Activated CD8-positive, alpha-beta T cell treated with anti-CD3 and anti-CD28 coated beads, Interleukin-2, amount 10 ng/mL, durations not matched to agents 7 days and 5 days (primary cell): Measurements from ENCODE around the gene SPOCK2. TPM values are rescaled to one million over a fixed set of nuclear protein-coding genes. Genes with fewer than 3 reads are reported as not detected.
A peak's percentile ranks its signal among the peaks of the same experiment; 100 is the strongest.

Source experiments
- ATAC-seq: fragments of 150-1000 bp; cut with Tn5 transposase; one replicate; pipeline ENCODE4 v1.10.0; 2021; ENCODE audit warnings: moderate library complexity
- CTCF ChIA-PET: fragments of 350-600 bp; sonication (Branson Sonifier 250); formaldehyde crosslinking; loops from one replicate; lab custom pipeline; 2021; ENCODE audit warnings: antibody characterized with exemption; lab: Charles Lee
- POLR2A ChIA-PET: fragments of 350-600 bp; sonication (Branson Sonifier 250); formaldehyde crosslinking; loops from one replicate; lab custom pipeline; 2021; ENCODE audit warnings: antibody characterized with exemption; lab: Charles Lee
- DNase-seq: peaks from one replicate; pipeline ENCODE4 v3.0.0-alpha.2; 2020
- H3K27ac Mint-ChIP-seq: one replicate; pipeline ENCODE4 v1.8.0; 2021; ENCODE audit warnings: mild to moderate bottlenecking, mixed read lengths
- H3K27me3 Mint-ChIP-seq: one replicate; pipeline ENCODE4 v1.8.0; 2021; ENCODE audit warnings: low read depth, mixed read lengths
- H3K36me3 Mint-ChIP-seq: one replicate; pipeline ENCODE4 v1.8.0; 2021; ENCODE audit warnings: low read depth, mixed read lengths
- H3K4me1 Mint-ChIP-seq: one replicate; pipeline ENCODE4 v1.8.0; 2021; ENCODE audit warnings: low read depth, mixed read lengths
- H3K4me3 Mint-ChIP-seq: one replicate; pipeline ENCODE4 v1.8.0; 2021; ENCODE audit warnings: mild to moderate bottlenecking, mixed read lengths
- H3K9me3 Mint-ChIP-seq: one replicate; pipeline ENCODE4 v1.8.0; 2022; ENCODE audit warnings: mixed read lengths; ENCODE audit not compliant: insufficient read depth
- total RNA-seq, 2 experiments: library from RNA; stranded (reverse); gene quantifications; one replicate each; pipeline ENCODE4 v1.2.3, GENCODE V29; 2021

Gene SPOCK2
- total RNA-seq, 2 experiments from 2014 or later, result 261 to 268 TPM

DNA sequence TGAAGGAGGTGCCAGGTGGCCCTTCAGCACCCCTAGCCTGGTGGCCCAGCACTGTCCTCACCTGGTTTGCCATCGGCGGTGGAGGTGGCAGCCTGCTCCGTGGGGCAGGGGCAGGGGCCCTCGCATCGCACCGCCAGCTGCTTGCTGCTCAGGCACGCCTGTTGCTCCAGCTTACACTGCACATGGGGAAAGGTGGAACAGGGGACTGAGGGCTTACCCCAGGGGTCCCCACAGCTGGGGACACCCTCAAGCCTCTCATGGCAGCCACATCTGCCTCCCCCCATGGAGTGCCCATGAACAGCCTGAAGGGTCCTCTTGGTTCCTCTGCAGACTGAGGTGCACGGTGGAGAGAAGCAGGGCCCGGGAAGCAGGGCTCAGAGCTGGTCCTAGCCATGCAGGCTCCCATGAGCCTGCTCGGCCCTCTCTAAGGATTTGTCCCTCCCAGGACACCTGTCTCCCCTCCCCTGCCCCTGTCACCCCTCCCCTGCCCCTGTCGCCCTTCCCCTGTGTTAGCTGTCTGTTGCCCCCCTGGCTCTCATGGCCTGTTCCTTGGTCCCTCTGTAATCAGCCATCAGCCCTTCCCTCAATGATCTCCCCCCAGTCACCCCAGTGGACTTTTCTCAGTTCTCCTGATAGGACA is 20.1 kb downstream of the SPOCK2 start:
- CTCF ChIA-PET, result interaction anchor here (1.2 to 1.6 kb wide), 3 partner anchors 8 to 272 kb away, joined by 4 read pairs; no protein-coding TSS in a partner anchor
- H3K4me3 Mint-ChIP-seq, result no peak overlapping the region

DNA sequence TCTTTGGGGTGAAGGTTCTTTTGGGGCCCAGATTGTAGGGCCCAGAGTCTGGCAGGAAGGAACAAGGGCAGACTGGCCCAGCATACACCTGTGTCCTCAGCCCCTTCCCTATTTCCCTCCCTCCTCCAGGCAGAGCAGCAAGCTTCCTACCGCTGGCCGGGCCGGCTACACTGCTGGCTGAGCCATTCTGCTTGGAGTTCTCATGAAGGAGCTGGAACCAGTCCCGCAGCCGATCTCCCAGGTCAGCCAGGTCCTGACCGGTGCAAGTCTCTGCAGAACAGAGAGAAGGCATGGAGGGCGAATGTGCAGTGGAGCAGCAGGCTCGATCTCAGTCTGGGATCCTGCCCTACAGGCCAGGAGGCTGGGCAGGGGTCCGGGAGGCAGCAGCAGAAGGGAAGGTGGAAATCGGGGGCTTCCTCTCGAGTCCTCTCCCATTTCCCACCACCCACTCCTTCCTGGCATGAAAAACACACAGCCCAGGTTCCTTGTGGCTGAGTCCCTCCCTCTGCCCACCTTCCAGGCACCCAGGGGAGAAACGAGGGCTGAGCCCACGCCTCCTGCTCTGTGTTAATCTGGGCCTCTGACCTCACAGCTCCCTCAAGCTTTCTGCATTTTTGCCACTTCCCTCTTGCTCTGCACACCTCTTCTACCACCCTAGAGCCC is 20.8 kb downstream of the SPOCK2 start:
- H3K4me1 Mint-ChIP-seq, result peaks cover 26% of the 10 kb centered on the region
- ChIA-PET POLR2A (interaction anchor here (1.1 to 1.2 kb wide), 2 partner anchors 8 to 10 kb away, joined by 3 read pairs; no protein-coding TSS in a partner anchor), CTCF (interaction anchor here (1.2 to 1.6 kb wide), 4 partner anchors 9 to 273 kb away, joined by 4 to 5 read pairs (median 4); no protein-coding TSS in a partner anchor)
- no peak overlapping the region for H3K4me3 Mint-ChIP-seq
- H3K36me3 Mint-ChIP-seq, result peaks cover 81% of the 10 kb centered on the region
- no peak for ATAC-seq
- H3K9me3 Mint-ChIP-seq, result no peaks in the 10 kb centered on the region
- no peak for DNase-seq
- no peak overlapping the region for H3K27ac Mint-ChIP-seq
- H3K27me3 Mint-ChIP-seq, result no peaks in the 10 kb centered on the region

More for the DNA sequence above, 20.1 kb downstream of the SPOCK2 start:
- no peak for DNase-seq
- Mint-ChIP-seq H3K27ac (no peak overlapping the region), H3K4me1 (peaks cover 28% of the 10 kb centered on the region), H3K27me3 (no peaks in the 10 kb centered on the region), H3K36me3 (peaks cover 80% of the 10 kb centered on the region), H3K9me3 (no peaks in the 10 kb centered on the region)
- no peak for ATAC-seq
- POLR2A ChIA-PET, result interaction anchor here (1.1 to 1.2 kb wide), 2 partner anchors 8 to 11 kb away, joined by 3 read pairs; no protein-coding TSS in a partner anchor

DNA sequence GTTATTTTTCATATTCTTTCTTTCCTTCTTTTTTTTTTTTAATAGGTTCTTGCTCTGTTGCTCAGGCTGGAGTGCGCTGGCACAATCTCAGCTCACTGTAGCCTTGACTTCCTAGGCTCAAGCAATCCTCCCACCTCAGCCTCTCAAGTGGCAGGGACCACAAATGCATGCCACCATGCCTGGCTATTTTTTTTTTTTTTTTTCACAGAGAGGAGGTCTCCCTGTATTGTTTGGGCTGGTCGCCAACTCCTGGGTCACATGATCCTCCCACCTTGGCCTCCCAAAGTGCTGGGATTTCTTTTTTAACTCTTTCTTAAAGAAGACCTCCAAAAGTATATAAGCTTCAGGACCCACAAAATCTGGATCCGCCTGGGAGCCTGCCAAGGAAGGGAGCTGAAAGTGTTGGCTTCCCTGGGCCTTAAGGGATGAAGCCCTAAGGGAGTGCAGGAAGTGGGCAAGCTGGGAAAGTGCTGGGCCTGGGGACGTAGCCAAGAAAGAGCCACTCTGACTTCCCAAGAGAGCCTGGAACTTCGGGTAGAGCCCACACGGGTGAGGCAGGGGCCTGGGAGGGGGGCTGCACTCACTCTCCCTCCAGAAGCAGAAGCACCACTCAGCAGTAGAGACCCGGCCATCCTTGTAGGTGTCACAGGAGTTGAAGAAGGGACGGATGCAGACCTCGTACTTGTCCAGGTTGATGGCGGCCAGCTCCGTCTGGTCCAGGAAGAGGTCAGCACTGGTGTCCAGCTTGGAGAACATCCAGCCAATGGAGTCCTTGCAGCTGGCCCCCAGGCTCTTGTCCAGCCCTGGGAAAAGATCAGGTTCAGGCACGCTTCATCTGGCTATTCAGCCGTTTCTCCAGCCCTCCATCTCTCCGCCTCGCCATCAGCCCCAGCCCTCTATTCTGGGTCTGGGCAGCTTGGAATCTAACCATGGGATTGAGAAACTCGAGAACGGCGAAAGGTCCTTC is 21.8 kb downstream of the SPOCK2 start:
- Mint-ChIP-seq H3K4me3 (no peak overlapping the region), H3K36me3 (peaks cover 82% of the 10 kb centered on the region), H3K27ac (no peak overlapping the region), H3K9me3 (no peaks in the 10 kb centered on the region), H3K4me1 (peaks cover 21% of the 10 kb centered on the region), H3K27me3 (no peaks in the 10 kb centered on the region)
- CTCF ChIA-PET, result interaction anchor here (1.1 to 1.5 kb wide), 3 partner anchors 10 to 270 kb away, joined by 3 to 5 read pairs (median 4); no protein-coding TSS in a partner anchor
- POLR2A ChIA-PET, result interaction anchor here (0.7 kb wide), 1 partner anchor 1940 kb away, joined by 3 read pairs; no protein-coding TSS in a partner anchor
- no peak for ATAC-seq
- no peak for DNase-seq

DNA sequence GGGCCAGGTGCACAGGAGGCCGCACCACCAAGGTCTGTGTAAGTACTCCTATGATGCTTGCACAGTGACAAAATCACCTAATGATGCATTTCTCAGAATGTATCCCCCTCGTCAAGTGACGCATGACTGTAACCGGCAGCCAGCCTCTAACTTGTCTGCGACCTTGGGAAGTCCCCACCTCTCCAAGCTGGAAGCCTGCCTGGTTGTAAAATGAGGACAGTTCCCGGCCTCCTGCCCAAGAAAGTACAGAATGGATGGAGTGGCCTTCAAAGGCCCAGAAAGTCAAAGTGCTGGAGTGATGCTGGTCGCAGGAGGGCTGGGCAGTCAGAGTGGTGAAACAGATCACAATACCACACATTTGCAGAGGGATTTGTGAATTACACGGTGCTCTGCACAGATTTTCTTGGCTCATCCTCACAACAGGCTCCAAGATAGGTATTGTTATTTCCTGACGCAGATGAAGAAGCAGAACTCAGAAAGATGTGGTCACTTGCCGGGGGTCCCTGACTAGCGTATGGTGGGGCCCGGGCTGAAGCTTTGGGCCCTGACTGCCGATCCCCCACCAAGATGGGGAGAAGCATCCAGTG is 22.8 kb downstream of the SPOCK2 start:
- CTCF ChIA-PET, result interaction anchor here (1.5 kb wide), 1 partner anchor 17 kb away, joined by 5 read pairs; no protein-coding TSS in a partner anchor
- no peaks in the 10 kb centered on the region for H3K27me3 Mint-ChIP-seq
- POLR2A ChIA-PET, result no interaction called here
- no peaks in the 10 kb centered on the region for H3K9me3 Mint-ChIP-seq
- DNase-seq, result no peak
- H3K4me1 Mint-ChIP-seq, result peaks cover 12% of the 10 kb centered on the region
- no peak overlapping the region for H3K4me3 Mint-ChIP-seq
- H3K27ac Mint-ChIP-seq, result no peak overlapping the region
- peaks cover 80% of the 10 kb centered on the region for H3K36me3 Mint-ChIP-seq
- no peak for ATAC-seq

DNA sequence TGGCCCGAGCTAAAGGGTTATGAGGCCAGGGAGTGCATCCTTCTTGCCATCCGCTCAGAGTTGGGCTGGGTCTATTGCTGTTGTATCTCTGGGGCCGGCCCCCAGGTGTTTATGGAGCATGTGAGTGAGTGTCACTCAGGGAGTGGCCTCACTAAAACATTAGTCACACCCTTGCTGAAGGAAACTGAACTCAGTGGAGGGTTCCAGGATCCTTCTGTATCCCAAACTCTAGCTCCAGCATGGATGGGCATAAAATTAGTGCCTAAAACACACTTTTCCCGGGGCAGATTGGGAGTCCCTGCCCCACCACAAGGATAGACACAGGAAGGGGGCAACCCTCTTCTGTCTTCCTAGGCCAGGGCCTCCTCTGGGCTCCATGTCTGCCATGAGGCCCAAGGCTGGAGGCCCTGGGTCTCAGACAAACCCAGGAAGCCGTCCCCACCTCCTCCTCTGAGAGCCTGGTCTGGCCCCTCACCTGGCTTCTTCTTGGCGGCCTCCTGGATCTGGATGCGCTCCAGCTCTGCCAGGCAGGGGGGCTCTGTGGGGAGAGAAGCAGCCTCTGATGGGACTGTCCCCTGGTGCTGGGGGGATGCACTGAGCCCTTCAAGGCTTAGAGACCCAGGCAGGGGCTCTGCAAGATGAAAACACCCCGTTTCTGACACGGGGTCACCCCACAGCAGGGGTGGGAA is 24.5 kb downstream of the SPOCK2 start:
- H3K9me3 Mint-ChIP-seq, result no peaks in the 10 kb centered on the region
- H3K4me1 Mint-ChIP-seq, result no peaks in the 10 kb centered on the region
- no peak overlapping the region for H3K4me3 Mint-ChIP-seq
- CTCF ChIA-PET, result interaction anchor here (1.3 kb wide), 1 partner anchor 15 kb away, joined by 4 read pairs; no protein-coding TSS in a partner anchor
- ATAC-seq (no peak), DNase-seq (no peak)
- POLR2A ChIA-PET, result no interaction called here
- no peaks in the 10 kb centered on the region for H3K27me3 Mint-ChIP-seq
- H3K36me3 Mint-ChIP-seq, result peaks cover 74% of the 10 kb centered on the region
- H3K27ac Mint-ChIP-seq, result no peak overlapping the region

DNA sequence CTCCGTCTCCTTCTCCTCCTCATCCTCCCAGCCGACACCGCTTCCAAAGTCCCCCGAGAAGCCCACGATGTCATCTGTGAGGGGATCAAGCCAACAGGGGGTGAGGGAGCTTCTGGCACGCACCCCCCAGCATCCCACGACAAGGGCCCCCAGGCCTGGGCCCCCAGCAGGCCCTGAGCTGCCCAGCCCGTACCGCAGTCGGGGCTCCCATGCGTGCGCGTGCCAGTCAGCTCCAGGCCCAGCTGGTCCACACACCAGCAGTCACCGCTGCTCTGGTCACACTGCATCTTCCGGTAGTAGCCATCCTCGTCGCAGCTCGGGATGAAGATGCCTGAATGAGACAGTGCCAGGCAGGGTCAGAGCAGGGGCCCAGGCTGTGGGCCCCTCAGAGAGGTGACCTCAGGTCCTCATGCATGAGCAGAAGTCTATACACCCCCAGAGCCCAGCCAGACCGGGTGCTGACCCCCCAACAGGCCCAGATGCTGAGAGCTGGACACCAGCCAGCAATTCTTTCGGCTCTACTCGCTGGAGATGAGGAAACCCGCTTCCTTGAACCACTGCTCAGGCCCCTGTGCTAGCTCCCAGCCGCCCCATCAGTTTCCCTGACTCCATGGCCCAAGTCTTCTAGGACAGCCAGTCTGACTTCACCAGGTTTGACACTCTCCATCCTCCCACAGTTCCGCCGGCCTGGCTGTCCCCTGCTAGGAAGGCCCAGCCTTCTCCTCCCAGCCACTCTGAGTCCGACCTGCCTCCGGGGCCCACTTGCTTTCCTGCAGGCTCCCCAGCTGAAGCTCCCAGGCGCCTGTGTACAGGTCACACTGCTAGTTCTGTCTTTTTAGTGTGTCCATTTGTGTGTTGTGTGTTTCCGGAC is 25.3 kb downstream of the SPOCK2 start:
- ChIA-PET CTCF (interaction anchor here (1.3 kb wide), 1 partner anchor 14 kb away, joined by 4 read pairs; no protein-coding TSS in a partner anchor), POLR2A (no interaction called here)
- H3K27ac Mint-ChIP-seq, result no peak overlapping the region
- peaks cover 67% of the 10 kb centered on the region for H3K36me3 Mint-ChIP-seq
- ATAC-seq, result no peak
- no peaks in the 10 kb centered on the region for H3K4me1 Mint-ChIP-seq
- no peak overlapping the region for H3K4me3 Mint-ChIP-seq
- DNase-seq, result no peak
- no peaks in the 10 kb centered on the region for H3K27me3 Mint-ChIP-seq
- H3K9me3 Mint-ChIP-seq, result no peaks in the 10 kb centered on the region

DNA sequence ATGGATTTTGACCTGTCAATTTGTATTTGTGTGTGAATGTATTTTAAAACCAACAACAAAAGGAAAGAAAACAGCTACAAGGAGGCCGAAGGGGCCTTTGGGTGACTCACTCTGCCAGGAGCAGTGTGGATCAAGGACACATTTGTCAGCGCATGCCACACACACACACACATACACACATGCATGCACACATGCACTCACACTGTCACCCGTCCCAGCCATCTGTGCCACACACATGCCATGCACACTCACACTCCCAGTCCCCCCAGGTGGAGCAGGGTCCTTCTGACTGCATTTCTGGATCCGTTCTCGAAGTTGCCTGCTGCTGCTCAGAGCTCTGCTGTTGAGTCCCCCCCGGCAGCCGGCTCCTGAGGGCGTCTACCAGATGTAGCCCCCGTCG is 26.0 kb downstream of the SPOCK2 start:
- Mint-ChIP-seq H3K36me3 (peaks cover 63% of the 10 kb centered on the region), H3K4me3 (no peak overlapping the region), H3K9me3 (no peaks in the 10 kb centered on the region), H3K27ac (no peak overlapping the region), H3K27me3 (no peaks in the 10 kb centered on the region), H3K4me1 (no peaks in the 10 kb centered on the region)
- ChIA-PET POLR2A (no interaction called here), CTCF (interaction anchor here (1.3 kb wide), 1 partner anchor 14 kb away, joined by 4 read pairs; no protein-coding TSS in a partner anchor)
- DNase-seq (no peak), ATAC-seq (no peak)

DNA sequence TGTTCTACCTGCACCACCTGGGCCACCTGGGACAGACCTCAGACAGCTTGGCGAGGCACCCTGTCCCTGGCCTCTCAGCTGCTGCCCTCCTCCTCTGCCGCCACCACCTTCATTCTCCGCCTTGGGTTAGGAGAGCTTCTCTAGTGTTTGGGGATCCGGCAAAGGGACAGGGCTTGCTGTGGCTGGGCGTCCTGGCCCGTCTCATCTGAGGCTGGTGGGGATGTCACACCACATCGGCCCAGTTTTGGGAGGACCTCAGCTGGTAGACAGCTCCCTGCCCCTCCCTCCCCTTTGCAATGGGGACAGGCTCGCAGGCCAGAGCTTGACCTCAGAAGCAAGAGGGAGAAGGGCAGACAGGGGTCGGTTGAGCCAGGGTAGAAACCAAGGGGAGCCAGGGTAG is 26.4 kb downstream of the SPOCK2 start:
- CTCF ChIA-PET, result interaction anchor here (5.4 kb wide), 1 partner anchor 13 kb away, joined by 50 read pairs; no protein-coding TSS in a partner anchor
- H3K36me3 Mint-ChIP-seq, result peaks cover 58% of the 10 kb centered on the region
- peak overlapping the region; percentile 73 for H3K27ac Mint-ChIP-seq
- ATAC-seq (no peak), DNase-seq (no peak)
- no peaks in the 10 kb centered on the region for H3K9me3 Mint-ChIP-seq
- H3K27me3 Mint-ChIP-seq, result no peaks in the 10 kb centered on the region
- POLR2A ChIA-PET, result interaction anchor here (0.6 kb wide), 1 partner anchor 12 kb away, joined by 4 read pairs; no protein-coding TSS in a partner anchor
- H3K4me1 Mint-ChIP-seq, result no peaks in the 10 kb centered on the region
- no peak overlapping the region for H3K4me3 Mint-ChIP-seq

DNA sequence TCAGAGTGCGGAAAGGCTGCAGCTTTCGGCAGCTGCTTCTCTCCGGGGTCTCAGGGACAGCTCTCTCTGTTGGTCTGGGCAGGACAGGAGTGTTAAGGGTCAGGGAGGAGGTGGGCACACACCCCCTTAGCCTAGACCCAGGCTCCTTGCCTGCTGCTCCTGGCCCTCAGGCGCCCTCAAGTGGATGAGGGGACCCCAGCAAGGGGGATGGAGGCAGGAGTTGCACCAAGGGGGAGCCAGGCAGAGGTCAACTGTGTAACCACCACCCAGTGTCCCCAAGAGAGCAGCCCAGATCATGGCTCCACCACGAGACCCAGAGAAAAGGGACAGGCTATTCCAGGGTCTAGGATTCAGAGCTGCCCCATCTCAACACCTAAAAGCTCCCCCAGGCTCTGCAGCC is 26.9 kb downstream of the SPOCK2 start:
- CTCF ChIA-PET, result interaction anchor here (5.4 kb wide), 1 partner anchor 13 kb away, joined by 50 read pairs; no protein-coding TSS in a partner anchor
- no peaks in the 10 kb centered on the region for H3K4me1 Mint-ChIP-seq
- DNase-seq, result no peak

More for the DNA sequence above, 26.9 kb downstream of the SPOCK2 start:
- POLR2A ChIA-PET, result interaction anchor here (0.6 to 0.8 kb wide), 2 partner anchors 9 to 12 kb away, joined by 4 read pairs; no protein-coding TSS in a partner anchor
- no peaks in the 10 kb centered on the region for H3K9me3 Mint-ChIP-seq
- no peaks in the 10 kb centered on the region for H3K27me3 Mint-ChIP-seq
- no peak overlapping the region for H3K4me3 Mint-ChIP-seq
- H3K36me3 Mint-ChIP-seq, result peaks cover 55% of the 10 kb centered on the region
- ATAC-seq, result peak; percentile 32
- no peak overlapping the region for H3K27ac Mint-ChIP-seq
